ENCODE measurements around the gene PGM5.

DNA sequence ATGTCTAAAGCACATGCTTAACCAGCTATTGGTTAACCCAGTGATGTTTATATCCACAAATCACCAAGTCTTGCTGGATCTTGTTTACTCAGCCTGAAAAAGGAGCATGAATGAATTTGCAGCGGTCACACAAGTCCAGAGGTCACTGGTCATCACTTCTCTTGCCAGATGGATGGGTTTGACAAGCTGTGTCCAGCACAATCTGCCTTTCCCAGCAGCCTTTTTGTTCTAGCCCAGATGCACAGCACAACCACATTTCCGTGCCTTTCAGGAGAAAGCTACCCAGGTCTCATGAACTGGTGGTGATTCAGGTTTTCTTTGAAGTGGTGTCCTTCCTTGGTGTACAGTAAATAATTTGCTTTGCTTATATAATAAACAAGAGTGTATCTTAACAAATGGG is 152.1 kb downstream of the PGM5 start:
- TF ChIP-seq, protein P1, sequence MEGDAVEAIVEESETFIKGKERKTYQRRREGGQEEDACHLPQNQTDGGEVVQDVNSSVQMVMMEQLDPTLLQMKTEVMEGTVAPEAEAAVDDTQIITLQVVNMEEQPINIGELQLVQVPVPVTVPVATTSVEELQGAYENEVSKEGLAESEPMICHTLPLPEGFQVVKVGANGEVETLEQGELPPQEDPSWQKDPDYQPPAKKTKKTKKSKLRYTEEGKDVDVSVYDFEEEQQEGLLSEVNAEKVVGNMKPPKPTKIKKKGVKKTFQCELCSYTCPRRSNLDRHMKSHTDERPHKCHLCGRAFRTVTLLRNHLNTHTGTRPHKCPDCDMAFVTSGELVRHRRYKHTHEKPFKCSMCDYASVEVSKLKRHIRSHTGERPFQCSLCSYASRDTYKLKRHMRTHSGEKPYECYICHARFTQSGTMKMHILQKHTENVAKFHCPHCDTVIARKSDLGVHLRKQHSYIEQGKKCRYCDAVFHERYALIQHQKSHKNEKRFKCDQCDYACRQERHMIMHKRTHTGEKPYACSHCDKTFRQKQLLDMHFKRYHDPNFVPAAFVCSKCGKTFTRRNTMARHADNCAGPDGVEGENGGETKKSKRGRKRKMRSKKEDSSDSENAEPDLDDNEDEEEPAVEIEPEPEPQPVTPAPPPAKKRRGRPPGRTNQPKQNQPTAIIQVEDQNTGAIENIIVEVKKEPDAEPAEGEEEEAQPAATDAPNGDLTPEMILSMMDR (IDR thresholded peaks at IDR 0.05; ENCODE audit: low read length), result no peak
- no peak for TF ChIP-seq EZH2 (optimal IDR thresholded peaks at IDR 0.05; ENCODE audit: low read depth, low read length)

Data from MM.1S (cell line).